GM23338 (cell line): ENCODE results near the gene MCTP1. TPM values are rescaled to one million over a fixed set of nuclear protein-coding genes. Genes with fewer than 3 reads are reported as not detected.

Experiments
- ATAC-seq: fragments of 200-7000 bp; cut with Tn5 transposase; 3 replicates; pipeline ENCODE4 v1.9.1; 2020
- DNase-seq: peaks from one replicate; pipeline ENCODE4 v3.0.0-alpha.2; 2015; ENCODE audit warnings: low spot score
- H2AFZ ChIP-seq: fragments of 200-600 bp; sonication (generic); 2 replicates; pipeline ENCODE4 v1.8.0; 2016; ENCODE audit warnings: antibody characterized with exemption, mild to moderate bottlenecking, moderate library complexity
- H3F3A ChIP-seq: fragments of 200-600 bp; sonication (generic); replicated peaks from 2 replicates; pipeline ENCODE4 v1.8.0; 2017; ENCODE audit warnings: antibody characterized with exemption, mixed run types, low read depth
- H3K27ac ChIP-seq: fragments of 200-600 bp; sonication (generic); 2 replicates; pipeline ENCODE4 v1.6.1; 2016; ENCODE audit warnings: low read depth
- H3K27me3 ChIP-seq: fragments of 200-600 bp; sonication (generic); 2 replicates; pipeline ENCODE4 v1.8.0; 2016; ENCODE audit warnings: mild to moderate bottlenecking, mixed run types, moderate library complexity; ENCODE audit not compliant: insufficient read depth
- H3K36me3 ChIP-seq: fragments of 200-600 bp; sonication (generic); 2 replicates; pipeline ENCODE4 v1.8.0; 2016; ENCODE audit warnings: mild to moderate bottlenecking; ENCODE audit not compliant: insufficient read depth
- H3K4me1 ChIP-seq: fragments of 200-600 bp; sonication (generic); 2 replicates; pipeline ENCODE4 v1.8.0; 2016; ENCODE audit warnings: mild to moderate bottlenecking, moderate library complexity; ENCODE audit not compliant: insufficient read depth
- H3K4me2 ChIP-seq: fragments of 200-600 bp; sonication (generic); 2 replicates; pipeline ENCODE4 v1.7.1; 2017; ENCODE audit warnings: mixed run types
- H3K4me3 ChIP-seq: fragments of 200-600 bp; sonication (generic); 2 replicates; pipeline ENCODE4 v1.6.1; 2016; ENCODE audit warnings: mixed run types
- H3K79me2 ChIP-seq: fragments of 200-600 bp; sonication (generic); replicated peaks from 2 replicates; pipeline ENCODE4 v1.8.0; 2017; ENCODE audit warnings: mild to moderate bottlenecking; ENCODE audit not compliant: insufficient read depth
- H3K9me2 ChIP-seq: fragments of 200-600 bp; sonication (generic); 2 replicates; pipeline ENCODE4 v1.8.0; 2017; ENCODE audit not compliant: insufficient read depth
- H4K20me1 ChIP-seq: fragments of 200-600 bp; sonication (generic); replicated peaks from 2 replicates; pipeline ENCODE4 v1.8.0; 2017; ENCODE audit warnings: mild to moderate bottlenecking; ENCODE audit not compliant: insufficient read depth
- H3K27ac Mint-ChIP-seq: 2 replicates; pipeline ENCODE4 v1.8.0; 2020; ENCODE audit warnings: inconsistent platforms, mild to moderate bottlenecking, moderate library complexity, mixed read lengths
- H3K27me3 Mint-ChIP-seq: 3 replicates; pipeline ENCODE4 v1.8.0; 2022; ENCODE audit warnings: low read depth, mild to moderate bottlenecking, moderate library complexity, mixed read lengths, inconsistent platforms; ENCODE audit not compliant: insufficient read depth, poor library complexity
- H3K36me3 Mint-ChIP-seq: 3 replicates; pipeline ENCODE4 v1.8.0; 2021; ENCODE audit warnings: low read depth, mild to moderate bottlenecking, inconsistent platforms, moderate library complexity, mixed read lengths
- H3K4me1 Mint-ChIP-seq: 3 replicates; pipeline ENCODE4 v1.8.0; 2020; ENCODE audit warnings: mild to moderate bottlenecking, inconsistent platforms, mixed read lengths
- H3K4me3 Mint-ChIP-seq: 3 replicates; pipeline ENCODE4 v1.8.0; 2021; ENCODE audit warnings: moderate library complexity, mild to moderate bottlenecking, inconsistent platforms, mixed read lengths
- H3K9me3 Mint-ChIP-seq: 3 replicates; pipeline ENCODE4 v1.8.0; 2020; ENCODE audit warnings: moderate library complexity, mild to moderate bottlenecking, inconsistent platforms, mixed read lengths
- EZH2 ChIP-seq: fragments of 200-600 bp; sonication (generic); IDR thresholded peaks from one replicate; pipeline ENCODE4 v1.8.0; 2017; ENCODE audit warnings: antibody characterized with exemption, mild to moderate bottlenecking, low read depth; ENCODE audit not compliant: unreplicated experiment
- EZH2phosphoT487 ChIP-seq: fragments of 200-600 bp; sonication (generic); IDR thresholded peaks from one replicate; pipeline ENCODE4 v1.8.1; 2018; ENCODE audit warnings: antibody characterized with exemption; ENCODE audit not compliant: unreplicated experiment
- JUNB ChIP-seq: IDR thresholded peaks from one replicate; pipeline ENCODE4 v1.6.1; 2016; ENCODE audit warnings: antibody characterized with exemption; ENCODE audit not compliant: unreplicated experiment
- NANOG ChIP-seq: IDR thresholded peaks from 2 replicates; pipeline ENCODE4 v1.6.1; 2016; ENCODE audit warnings: antibody characterized with exemption, borderline replicate concordance
- POLR2AphosphoS5 ChIP-seq: IDR thresholded peaks from 2 replicates; pipeline ENCODE4 v1.6.1; 2016; ENCODE audit warnings: antibody characterized with exemption, low read depth
- REST ChIP-seq: IDR thresholded peaks from one replicate; pipeline ENCODE4 v1.6.1; 2018; ENCODE audit warnings: antibody characterized with exemption; ENCODE audit not compliant: unreplicated experiment
- ZNF462 ChIP-seq: fragments of 250-450 bp; sonication (Bioruptor Pico); IDR thresholded peaks from 2 replicates; pipeline ENCODE4 v1.5.0; 2020; ENCODE audit warnings: mild to moderate bottlenecking, moderate library complexity
- polyA plus RNA-seq: library from polyadenylated mRNA; unstranded; fragments of >200 nt; fragmentation: Nextera tagmentation; extraction: Ambion mirVana; gene quantifications from 2 replicates; pipeline ENCODE4 v1.2.1, GENCODE V29; 2016
- total RNA-seq: library from RNA; depleted of rRNA; stranded (reverse); fragments of >200 nt; shearing (Covaris generic); gene quantifications from 2 replicates; pipeline ENCODE4 v1.2.3, GENCODE V29; 2014

The MCTP1 gene
- total and polyA plus RNA-seq, 2 experiments from 2014 or later: 3.7 to 4.2 TPM

GRCh38 chr5:95274011-95274410, 10.9 kb downstream of the MCTP1 start (continued):
- TF ChIP-seq POLR2AphosphoS5: no peak
- TF ChIP-seq EZH2: no peak
- TF ChIP-seq REST: no peak

GRCh38 chr5:95272316-95272929, 12.5 kb downstream of the MCTP1 start:
- H3K27ac Mint-ChIP-seq: no peak overlapping the region
- no peak for ATAC-seq

More at GRCh38 chr5:95272316-95272929, 12.5 kb downstream of the MCTP1 start:
- Histone ChIP-seq H4K20me1 (no peaks in the 10 kb centered on the region), H3K4me1 (no peaks in the 10 kb centered on the region), H3K27ac (no peak overlapping the region), H3K4me3 (no peak overlapping the region), H3K9me2 (peaks cover 3% of the 10 kb centered on the region; the same call in 1 of the 2 replicates), H3K36me3 (0 out of 2 replicates have a peak, but pooled peaks cover 5% of the 10 kb centered on the region), H3K27me3 (no peaks in the 10 kb centered on the region), H2AFZ (no peak overlapping the region; the same call in 1 of the 2 replicates), H3K79me2 (no peaks in the 10 kb centered on the region; the same call in 1 of the 2 replicates), H3F3A (no peaks in the 10 kb centered on the region), H3K4me2 (no peak overlapping the region)
- no peaks in the 10 kb centered on the region for H3K36me3 Mint-ChIP-seq
- TF ChIP-seq JUNB (no peak), NANOG (no peak), EZH2phosphoT487 (no peak), EZH2 (no peak), ZNF462 (CRISPR knock-in tag) (no peak)
- H3K4me3 Mint-ChIP-seq: no peak overlapping the region
- peaks cover 4% of the 10 kb centered on the region; the same call in 2 of the 3 replicates for H3K9me3 Mint-ChIP-seq
- H3K4me1 Mint-ChIP-seq: no peaks in the 10 kb centered on the region; the same call in 2 of the 3 replicates
- DNase-seq: no peak
- peaks cover 2% of the 10 kb centered on the region for H3K27me3 Mint-ChIP-seq
